PC-3 (cell line): Measurements from ENCODE around the gene SLC25A47.

Experiments
- CTCF ChIP-seq: fragments of 300-600 bp; sonication (generic); conservative IDR thresholded peaks from 2 replicates; pipeline ENCODE4 v1.5.1; 2017; ENCODE audit warnings: antibody characterized with exemption, low read depth, mild to moderate bottlenecking, low read length
- EZH2 ChIP-seq: fragments of 300-600 bp; sonication (generic); IDR thresholded peaks from one replicate; pipeline ENCODE4 v1.6.1; 2017; ENCODE audit warnings: antibody characterized with exemption, mild to moderate bottlenecking, low read length; ENCODE audit not compliant: unreplicated experiment
- EZH2phosphoT487 ChIP-seq: fragments of 300-600 bp; sonication (generic); IDR thresholded peaks from 2 replicates; pipeline ENCODE4 v1.6.1; 2018; ENCODE audit warnings: mild to moderate bottlenecking, antibody characterized with exemption, low read length, borderline replicate concordance

- no peak for TF ChIP-seq CTCF
- TF ChIP-seq EZH2 = no peak
- no peak for TF ChIP-seq EZH2phosphoT487
These were observed 19.1 kb downstream of the SLC25A47 start for GRCh38 chr14:100342195-100342594.
